H1 (cell line): ENCODE results near the gene CENPM. TPM values are rescaled to one million over a fixed set of nuclear protein-coding genes. Genes with fewer than 3 reads are reported as not detected.

Experiments
- ATF3 ChIP-seq: IDR thresholded peaks from 2 replicates; pipeline ENCODE4 v1.6.1; 2011; ENCODE audit warnings: low read depth, mild to moderate bottlenecking, low read length; ENCODE audit not compliant: insufficient read depth
- CBX5 ChIP-seq: fragments of 300-800, 300-1000 bp; sonication (generic); IDR thresholded peaks from 2 replicates; pipeline ENCODE4 v1.7.1; 2016; ENCODE audit warnings: antibody characterized with exemption, low read length, low read depth
- CHD2 ChIP-seq: IDR thresholded peaks from 2 replicates; pipeline ENCODE4 v1.6.1; 2012; ENCODE audit warnings: low read length, improper control_type of control experiment
- CREB1 ChIP-seq: IDR thresholded peaks from 2 replicates; pipeline ENCODE4 v1.6.1; 2012; ENCODE audit warnings: inconsistent platforms
- E2F6 ChIP-seq: IDR thresholded peaks from 2 replicates; pipeline ENCODE4 v1.6.1; 2012; ENCODE audit warnings: inconsistent platforms
- JUND ChIP-seq: IDR thresholded peaks from 2 replicates; pipeline ENCODE4 v1.6.1; 2011; ENCODE audit warnings: mild to moderate bottlenecking, improper control_type of control experiment, low read length
- KDM1A ChIP-seq: fragments of 200-600, 300-600 bp; sonication (generic); IDR thresholded peaks from 2 replicates; pipeline ENCODE4 v1.7.1; 2016; ENCODE audit warnings: mild to moderate bottlenecking, low read length, borderline replicate concordance
- KDM4A ChIP-seq: IDR thresholded peaks from one replicate; pipeline ENCODE4 v1.7.1; 2012; ENCODE audit warnings: low read depth, mild to moderate bottlenecking, moderate library complexity, low read length, inconsistent platforms; ENCODE audit not compliant: severe bottlenecking
- MAX ChIP-seq: IDR thresholded peaks from 2 replicates; pipeline ENCODE4 v1.6.1; 2012; ENCODE audit warnings: inconsistent platforms
- PHF8 ChIP-seq: fragments of 200-600 bp; sonication (generic); conservative IDR thresholded peaks from 2 replicates; pipeline ENCODE4 v1.7.1; 2012; ENCODE audit warnings: low read depth, mild to moderate bottlenecking, inconsistent platforms, low read length, moderate library complexity
- POLR2A ChIP-seq, 2 experiments: IDR thresholded peaks; 1 replicate in 1 of 2; 2 replicates in 1 of 2; pipeline ENCODE4 v1.6.1; 2011; ENCODE audit warnings: low read depth in 2 of 2, low read length in 2 of 2, mild to moderate bottlenecking in 2 of 2; ENCODE audit errors: control extremely low read depth in 1 of 2
- RAD21 ChIP-seq, 2 experiments: IDR thresholded peaks in 1 of 2; conservative IDR thresholded peaks in 1 of 2; 2 replicates each; pipeline ENCODE4 v1.6.1; 2011; ENCODE audit warnings: low read depth in 2 of 2, low read length in 2 of 2, improper control_type of control experiment in 1 of 2, inconsistent platforms in 1 of 2, mild to moderate bottlenecking in 1 of 2, moderate library complexity in 1 of 2
- SAP30 ChIP-seq: fragments of 300-600 bp; sonication (generic); IDR thresholded peaks from 2 replicates; pipeline ENCODE4 v1.7.1; 2012; ENCODE audit warnings: low read length, moderate library complexity, mild to moderate bottlenecking, inconsistent platforms; ENCODE audit not compliant: insufficient read depth, insufficient replicate concordance
- SIN3A ChIP-seq, 2 experiments: IDR thresholded peaks in 1 of 2; conservative IDR thresholded peaks in 1 of 2; 2 replicates each; pipeline ENCODE4 v1.6.1; 2011 to 2012; ENCODE audit warnings: low read length in 2 of 2, improper control_type of control experiment in 1 of 2, low read depth in 1 of 2, mild to moderate bottlenecking in 1 of 2
- SP1 ChIP-seq: IDR thresholded peaks from 2 replicates; pipeline ENCODE4 v1.6.1; 2011; ENCODE audit warnings: low read depth, low read length
- TAF1 ChIP-seq: IDR thresholded peaks from 2 replicates; pipeline ENCODE4 v1.6.1; 2011; ENCODE audit warnings: mild to moderate bottlenecking, low read depth, low read length
- USF2 ChIP-seq: IDR thresholded peaks from 2 replicates; pipeline ENCODE4 v1.6.1; 2011; ENCODE audit warnings: low read length, improper control_type of control experiment
- YY1 ChIP-seq: IDR thresholded peaks from 2 replicates; pipeline ENCODE4 v1.6.1; 2011; ENCODE audit warnings: low read depth, mild to moderate bottlenecking, low read length
- polyA plus RNA-seq, 7 experiments: library from polyadenylated mRNA; depleted of rRNA in 3 of 7; stranded (reverse) in 5 of 7; unstranded in 2 of 7; fragments of >200 nt in 5 of 7; fragments of 200-250 nt in 2 of 7; gene quantifications; 1 replicate in 5 of 7; 2 replicates in 1 of 7; 4 replicates in 1 of 7; pipeline versions ENCODE4 v1.2.1 to v1.2.3, GENCODE V29; 2011 to 2013; ENCODE audit warnings: missing spikeins in 2 of 7, mixed read lengths in 2 of 7
- total RNA-seq: library from RNA; stranded (reverse); fragmentation: NEBNext Ultra II Directional; extraction: Animal tissue kit (Norgen Biotek cat#: 25700); gene quantifications from 2 replicates; pipeline ENCODE4 v1.2.1, GENCODE V29; 2021

The CENPM gene
- total and polyA plus RNA-seq, 2 of the 8 experiments (the other 6 are each of a cell fraction or from before 2014, with no cell fraction given): 32.0 to 80.4 TPM

GRCh38 chr22:41946629-41947423 is at the start of gene CENPM (continued):
- TF ChIP-seq YY1: peak; percentile 53; the same call in 1 of the 2 replicates
- peak; percentile 84 for TF ChIP-seq USF2
- TF ChIP-seq CREB1: peak; percentile 16; the same call in 1 of the 2 replicates
- TF ChIP-seq KDM4A: peak; percentile 84
- peak; percentile 93 for TF ChIP-seq MAX
- peak; percentile 98 for TF ChIP-seq SP1
- TF ChIP-seq CHD2: peak; percentile 89
- TF ChIP-seq ATF3: peak; percentile 71
- TF ChIP-seq E2F6: peak; percentile 93
- TF ChIP-seq POLR2A (IDR thresholded peaks at IDR 0.05; ENCODE audit: control extremely low read depth in 1 of 2, low read depth in 2 of 2, low read length in 2 of 2): peak in 1 of 2 experiments; percentile 81; a peak in 2 of 3 replicates
- no peak for TF ChIP-seq SIN3A (conservative IDR thresholded peaks at IDR 0.05 in 1 of 2, IDR thresholded peaks at IDR 0.05 in 1 of 2; ENCODE audit: low read depth in 1 of 2, low read length in 2 of 2)
- peak; percentile 87 for TF ChIP-seq PHF8
- peak; percentile 33; the same call in 1 of the 2 replicates for TF ChIP-seq KDM1A
- no peak for TF ChIP-seq RAD21 (IDR thresholded peaks at IDR 0.05 in 1 of 2, conservative IDR thresholded peaks at IDR 0.05 in 1 of 2; ENCODE audit: low read depth in 2 of 2, low read length in 2 of 2)
- peak; percentile 54 for TF ChIP-seq SAP30
- TF ChIP-seq CBX5: no peak
- no peak for TF ChIP-seq JUND
- TF ChIP-seq TAF1: peak; percentile 62
- TF ChIP-seq, all 59 proteins: peak for 17
